Central memory CD8-positive, alpha-beta T cell (primary cell): ENCODE measurements around the gene ZNF804B.

Source experiments
- ATAC-seq: fragments of 150-1000 bp; cut with Tn5 transposase; replicated peaks from 2 replicates; pipeline ENCODE4 v1.10.0; 2022; ENCODE audit warnings: mild to moderate bottlenecking, moderate FRiP score, moderate number of reproducible peaks; ENCODE audit not compliant: poor library complexity, severe bottlenecking; ENCODE audit errors: extremely low read depth
- DNase-seq, 2 donors: peaks; one replicate each; pipeline ENCODE4 v3.0.0; 2021; ENCODE audit warnings: low spot score in 2 of 2
- H3K27ac Mint-ChIP-seq: one replicate; pipeline ENCODE4 v1.8.0; 2022; ENCODE audit warnings: low read depth, mild to moderate bottlenecking, moderate library complexity, mixed read lengths
- H3K27me3 Mint-ChIP-seq: one replicate; pipeline ENCODE4 v1.8.0; 2022; ENCODE audit warnings: mixed read lengths
- H3K36me3 Mint-ChIP-seq: one replicate; pipeline ENCODE4 v1.8.0; 2022; ENCODE audit warnings: mild to moderate bottlenecking, moderate library complexity, mixed read lengths; ENCODE audit not compliant: insufficient read depth
- H3K4me1 Mint-ChIP-seq: one replicate; pipeline ENCODE4 v1.8.0; 2022; ENCODE audit warnings: mixed read lengths
- H3K4me3 Mint-ChIP-seq: one replicate; pipeline ENCODE4 v1.8.0; 2022; ENCODE audit warnings: mild to moderate bottlenecking, moderate library complexity, mixed read lengths
- H3K9me3 Mint-ChIP-seq: one replicate; pipeline ENCODE4 v1.8.0; 2022; ENCODE audit warnings: mixed read lengths

Gene ZNF804B

DNA sequence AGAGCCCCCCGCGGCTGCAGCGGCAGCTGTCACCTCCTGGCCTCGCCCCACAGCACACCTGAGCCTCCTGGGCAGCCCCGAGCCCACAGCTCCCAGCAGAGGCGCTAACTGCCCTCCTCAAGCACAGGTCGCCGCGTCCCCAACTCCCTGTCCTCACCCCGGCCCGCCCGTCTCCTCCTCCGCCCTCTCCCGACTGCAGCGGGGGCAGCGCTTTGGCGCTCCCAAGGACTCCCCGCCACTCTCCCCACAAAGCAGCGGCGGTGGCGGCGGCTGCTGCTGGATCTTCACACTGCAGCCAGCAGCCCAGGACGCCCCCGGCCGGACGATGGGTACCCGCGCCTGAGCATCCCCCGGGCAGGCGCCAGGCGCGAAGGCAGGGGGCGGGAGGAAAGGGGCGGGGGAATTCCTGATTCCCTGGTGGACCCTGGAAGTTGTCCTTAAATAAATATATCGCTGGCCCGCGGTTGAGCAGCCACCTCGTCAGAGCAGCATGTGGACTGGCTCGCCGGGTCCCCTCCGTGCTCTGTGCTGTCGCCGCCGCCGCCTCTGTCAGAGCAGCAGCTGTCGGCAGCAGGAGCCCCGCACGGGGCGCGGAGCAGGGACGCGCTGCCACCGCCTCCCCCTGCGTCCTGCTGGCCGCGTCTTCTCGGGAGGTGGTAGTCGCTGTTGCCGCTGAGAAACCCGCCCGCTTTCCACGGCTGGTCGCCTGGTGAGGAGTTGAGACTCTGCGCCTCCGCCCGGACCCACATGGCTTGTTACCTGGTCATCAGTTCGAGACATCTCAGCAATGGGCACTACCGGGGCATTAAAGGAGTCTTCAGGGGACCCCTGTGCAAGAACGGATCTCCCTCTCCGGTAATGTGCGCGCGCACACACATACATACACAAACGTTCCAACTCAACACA, at the start of gene ZNF804B:
Gene ZNF804B (plus strand): TSS at position 471 of the 906 bp plus-strand sequence. CDS start 277 bp downstream, at position 748.
- Mint-ChIP-seq H3K4me3 (no peak within 1 kb of the TSS), H3K4me1 (no peaks in the 10 kb centered on the region), H3K27me3 (peaks cover 20% of the 10 kb centered on the region), H3K27ac (no peak within 1 kb of the TSS), H3K9me3 (no peaks in the 10 kb centered on the region), H3K36me3 (peaks cover 2% of the 10 kb centered on the region)
- no peak for ATAC-seq
- DNase-seq: no peak

DNA sequence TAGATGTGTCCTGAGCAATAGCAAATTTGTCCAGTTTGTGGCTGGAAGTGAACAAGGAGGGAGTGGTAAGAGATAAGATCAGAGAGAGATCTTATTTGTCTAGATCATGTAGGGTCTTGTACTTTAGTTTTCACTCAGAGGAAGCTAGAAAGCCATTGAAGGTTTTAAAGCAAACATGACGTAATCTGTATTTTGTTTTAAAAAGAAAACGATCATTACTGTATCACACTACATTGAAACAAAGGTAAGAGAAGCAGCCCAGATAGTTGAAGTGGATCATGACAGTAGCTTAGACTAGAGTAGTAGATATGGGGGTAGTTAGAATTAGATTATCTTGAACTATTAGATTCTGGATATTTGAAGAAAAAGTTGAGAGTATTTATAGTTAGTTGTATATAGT, 23.6 kb upstream of the ZNF804B start:
- no peak for DNase-seq
- no peaks in the 10 kb centered on the region for H3K27me3 Mint-ChIP-seq

DNA sequence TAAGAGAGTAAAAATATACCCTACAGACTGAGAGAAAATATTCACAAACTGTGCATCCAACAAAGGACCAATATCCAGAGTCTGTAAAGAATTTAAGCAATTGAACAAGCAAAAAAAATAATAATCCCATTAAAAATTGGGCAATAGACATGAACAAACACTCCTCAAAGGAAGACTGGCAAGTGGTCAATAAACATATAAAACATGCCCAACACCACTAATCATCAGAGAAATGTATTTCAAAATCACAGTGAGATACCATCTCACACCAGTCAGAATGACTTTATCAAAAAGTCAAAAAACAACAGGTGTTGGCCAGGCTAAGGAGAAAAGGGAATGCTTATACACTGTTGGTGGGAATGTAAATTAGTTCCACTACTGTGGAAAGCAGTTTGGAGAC, 21.9 kb upstream of the ZNF804B start:
- Mint-ChIP-seq H3K4me3 (no peak overlapping the region), H3K27me3 (no peaks in the 10 kb centered on the region), H3K9me3 (peaks cover 6% of the 10 kb centered on the region), H3K27ac (no peak overlapping the region), H3K4me1 (no peaks in the 10 kb centered on the region), H3K36me3 (no peaks in the 10 kb centered on the region)
- no peak for ATAC-seq
- no peak for DNase-seq

More for the DNA sequence above, 23.6 kb upstream of the ZNF804B start:
- H3K27ac Mint-ChIP-seq: no peak overlapping the region
- peaks cover 11% of the 10 kb centered on the region for H3K9me3 Mint-ChIP-seq
- no peaks in the 10 kb centered on the region for H3K4me1 Mint-ChIP-seq
- H3K4me3 Mint-ChIP-seq: no peak overlapping the region
- ATAC-seq: no peak
- no peaks in the 10 kb centered on the region for H3K36me3 Mint-ChIP-seq

DNA sequence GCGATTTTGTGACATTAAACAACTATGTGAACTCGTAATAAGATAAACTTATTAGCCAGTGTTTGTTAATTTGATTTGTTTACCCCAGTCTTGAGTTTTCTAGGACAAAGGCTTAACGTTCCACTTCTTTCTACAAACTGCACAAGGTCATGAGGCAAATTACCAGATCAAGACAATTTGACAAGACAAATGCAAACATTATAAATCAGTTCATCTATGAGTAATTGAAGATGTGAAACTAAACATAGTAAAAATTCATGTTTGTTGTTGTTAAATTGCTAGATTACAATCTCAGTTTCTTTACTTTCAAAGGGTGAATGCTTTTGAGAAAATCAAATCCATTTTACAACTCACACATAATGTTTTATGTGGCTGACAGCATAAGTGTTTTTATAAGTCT, 13.4 kb upstream of the ZNF804B start:
- no peaks in the 10 kb centered on the region for H3K27me3 Mint-ChIP-seq
- H3K4me3 Mint-ChIP-seq: no peak overlapping the region
- H3K36me3 Mint-ChIP-seq: no peaks in the 10 kb centered on the region

DNA sequence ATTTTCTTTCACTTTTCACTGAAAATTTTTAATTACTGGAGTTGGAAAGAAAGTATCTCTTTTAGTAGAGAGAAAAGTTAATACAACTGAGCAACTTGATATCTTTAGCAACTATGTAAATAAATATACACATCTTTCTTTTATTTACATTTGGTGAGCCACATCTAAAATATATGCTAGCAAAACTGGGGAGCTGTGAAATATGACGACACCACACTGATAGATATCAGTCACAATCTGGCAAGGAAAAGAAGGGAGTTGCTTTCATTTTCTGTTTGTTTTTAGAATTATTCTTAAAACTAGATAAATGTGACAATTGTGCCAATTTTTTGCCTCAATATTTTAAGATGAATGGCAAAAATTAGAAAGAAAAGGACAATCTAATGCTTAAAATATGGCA, 2.7 kb upstream of the ZNF804B start:
- Mint-ChIP-seq H3K36me3 (no peaks in the 10 kb centered on the region), H3K27me3 (peaks cover 20% of the 10 kb centered on the region), H3K27ac (no peak overlapping the region), H3K9me3 (peaks cover 5% of the 10 kb centered on the region), H3K4me1 (no peaks in the 10 kb centered on the region), H3K4me3 (no peak overlapping the region)
- ATAC-seq (no peak), DNase-seq (no peak)

More for the DNA sequence above, 13.4 kb upstream of the ZNF804B start:
- no peak for ATAC-seq
- DNase-seq: no peak
- Mint-ChIP-seq H3K27ac (no peak overlapping the region), H3K9me3 (peaks cover 4% of the 10 kb centered on the region), H3K4me1 (no peaks in the 10 kb centered on the region)

DNA sequence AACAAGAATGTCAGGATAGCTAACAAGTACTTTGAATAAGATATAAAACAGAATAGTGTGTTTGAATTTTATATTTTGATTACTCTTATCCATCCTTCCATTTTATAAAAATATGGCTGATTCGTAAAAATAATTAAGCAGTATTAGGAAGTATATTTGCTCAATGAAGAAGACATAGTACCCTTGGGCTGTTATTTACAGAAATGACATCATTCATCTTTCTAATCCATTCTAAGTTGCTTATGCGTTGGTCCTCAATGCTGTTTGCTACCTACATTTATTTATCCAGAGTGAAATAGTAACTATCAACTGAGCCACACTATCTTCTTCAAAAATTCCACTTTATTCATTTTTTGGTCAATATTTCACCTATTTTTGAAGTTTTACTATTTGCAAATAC, 2.1 kb upstream of the ZNF804B start:
- H3K4me1 Mint-ChIP-seq: no peaks in the 10 kb centered on the region
- DNase-seq: no peak
- no peak overlapping the region for H3K27ac Mint-ChIP-seq
- H3K27me3 Mint-ChIP-seq: peaks cover 20% of the 10 kb centered on the region
- no peak for ATAC-seq
- peaks cover 3% of the 10 kb centered on the region for H3K9me3 Mint-ChIP-seq
- no peak overlapping the region for H3K4me3 Mint-ChIP-seq
- peaks cover 1% of the 10 kb centered on the region for H3K36me3 Mint-ChIP-seq

DNA sequence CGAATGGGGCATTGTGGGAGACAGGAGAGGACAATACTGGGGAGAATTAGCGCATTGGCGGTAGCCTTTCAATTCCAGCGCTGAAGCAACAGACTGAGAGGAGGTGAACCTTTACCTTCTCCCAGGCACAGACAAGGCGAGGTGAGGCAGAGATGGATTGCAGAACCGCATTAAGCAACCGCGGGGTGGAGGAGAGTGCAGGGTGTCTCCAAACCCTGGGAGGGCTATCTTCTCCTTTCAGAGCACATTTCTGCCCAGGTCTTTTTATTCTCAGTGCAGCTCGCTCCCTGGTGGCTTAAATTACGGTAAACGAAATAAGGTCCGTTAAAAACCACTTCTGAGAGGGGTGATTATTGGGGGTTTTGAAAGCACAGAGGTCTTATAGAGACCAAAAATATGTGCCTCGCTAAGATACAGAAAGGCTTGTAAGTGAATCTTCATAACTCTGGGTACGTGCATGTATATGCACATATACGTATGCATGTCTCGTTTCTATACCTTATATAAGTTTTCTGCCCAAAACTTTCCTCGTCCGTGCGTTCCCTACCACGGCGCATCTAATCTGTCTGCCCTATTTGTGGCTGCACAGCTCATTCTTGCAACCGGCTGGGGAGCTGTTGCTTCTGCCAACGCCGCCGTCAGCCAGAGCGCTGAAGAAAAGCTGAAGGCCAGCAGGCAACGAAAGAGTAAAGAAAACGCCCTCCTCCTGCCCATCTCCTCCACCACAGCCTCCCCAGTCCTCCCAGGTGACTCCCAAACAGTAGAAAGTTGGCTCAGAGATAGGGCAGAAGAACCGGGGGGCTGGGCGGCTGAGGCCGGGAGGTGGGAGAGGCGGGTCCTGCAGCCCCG, 895 bp upstream of the ZNF804B start:
- ATAC-seq (no peak), DNase-seq (no peak)
- Mint-ChIP-seq H3K27ac (no peak overlapping the region), H3K4me1 (no peaks in the 10 kb centered on the region), H3K4me3 (no peak overlapping the region), H3K9me3 (no peaks in the 10 kb centered on the region), H3K27me3 (peaks cover 20% of the 10 kb centered on the region), H3K36me3 (peaks cover 2% of the 10 kb centered on the region)

DNA sequence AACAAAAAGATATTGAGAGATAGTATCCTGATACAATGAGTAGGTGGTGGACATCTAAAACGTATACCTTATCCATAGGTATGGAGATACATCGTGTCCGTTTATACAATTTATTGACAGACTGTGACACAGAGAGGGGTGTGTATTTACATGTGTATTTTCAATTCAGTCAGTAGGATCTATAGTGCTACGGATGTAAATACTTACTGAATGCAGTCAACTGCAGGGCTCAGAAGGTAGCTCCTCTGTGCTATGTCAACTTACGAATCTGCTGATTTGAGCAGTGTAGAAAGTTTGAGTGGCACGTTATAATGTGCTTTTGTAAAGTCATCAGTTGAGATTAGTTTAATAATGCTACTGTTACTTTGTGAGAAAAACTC, 626 bp downstream of the ZNF804B start:
- DNase-seq (no peak), ATAC-seq (no peak)
- Mint-ChIP-seq H3K36me3 (peaks cover 2% of the 10 kb centered on the region), H3K4me3 (no peak overlapping the region), H3K27ac (no peak overlapping the region), H3K27me3 (peaks cover 20% of the 10 kb centered on the region), H3K4me1 (no peaks in the 10 kb centered on the region), H3K9me3 (no peaks in the 10 kb centered on the region)

DNA sequence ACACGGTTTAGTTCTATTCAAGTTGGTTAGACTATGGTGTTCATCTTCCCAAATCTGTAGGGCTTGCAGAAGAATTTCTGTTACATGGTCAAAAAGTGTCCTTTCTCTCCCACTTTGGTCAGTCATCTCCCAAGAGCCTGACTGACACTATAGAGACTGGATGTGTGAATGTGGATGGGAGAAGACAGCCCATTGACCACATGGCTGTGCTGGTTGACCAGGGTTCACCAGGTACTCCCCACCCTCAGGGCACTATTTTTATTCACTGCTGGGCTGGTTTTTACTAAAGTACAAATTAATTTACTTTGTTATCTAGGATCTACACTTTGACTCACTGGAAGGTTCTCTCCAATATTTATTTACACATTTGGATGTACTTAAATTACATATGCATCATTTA, 2.3 kb downstream of the ZNF804B start:
- no peak overlapping the region for H3K4me3 Mint-ChIP-seq
- DNase-seq: no peak
- peaks cover 20% of the 10 kb centered on the region for H3K27me3 Mint-ChIP-seq
- H3K9me3 Mint-ChIP-seq: no peaks in the 10 kb centered on the region
- H3K4me1 Mint-ChIP-seq: no peaks in the 10 kb centered on the region
- H3K36me3 Mint-ChIP-seq: peaks cover 2% of the 10 kb centered on the region
- ATAC-seq: no peak
- H3K27ac Mint-ChIP-seq: no peak overlapping the region

DNA sequence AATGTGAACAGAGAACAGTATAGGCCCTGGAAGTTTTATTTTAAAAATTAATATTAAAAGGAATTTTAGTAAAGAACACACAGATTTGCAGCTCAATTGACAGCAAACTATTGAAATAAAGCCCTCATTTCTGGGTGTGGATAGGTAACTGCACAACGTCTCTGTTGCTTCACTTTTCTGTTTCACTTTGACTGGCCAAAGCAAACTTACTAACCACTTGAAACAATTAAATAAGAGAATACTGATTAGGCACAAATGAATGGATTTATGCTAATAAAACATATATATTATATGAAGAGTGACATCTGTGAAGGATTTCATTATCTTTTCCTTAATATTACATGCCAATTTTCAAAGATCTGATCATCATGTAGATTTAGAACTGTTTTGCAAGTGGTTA, 11.9 kb downstream of the ZNF804B start:
- DNase-seq: no peak
- Mint-ChIP-seq H3K4me1 (no peaks in the 10 kb centered on the region), H3K36me3 (no peaks in the 10 kb centered on the region), H3K27ac (no peak overlapping the region), H3K4me3 (no peak overlapping the region), H3K9me3 (peaks cover 6% of the 10 kb centered on the region), H3K27me3 (no peaks in the 10 kb centered on the region)
- no peak for ATAC-seq

DNA sequence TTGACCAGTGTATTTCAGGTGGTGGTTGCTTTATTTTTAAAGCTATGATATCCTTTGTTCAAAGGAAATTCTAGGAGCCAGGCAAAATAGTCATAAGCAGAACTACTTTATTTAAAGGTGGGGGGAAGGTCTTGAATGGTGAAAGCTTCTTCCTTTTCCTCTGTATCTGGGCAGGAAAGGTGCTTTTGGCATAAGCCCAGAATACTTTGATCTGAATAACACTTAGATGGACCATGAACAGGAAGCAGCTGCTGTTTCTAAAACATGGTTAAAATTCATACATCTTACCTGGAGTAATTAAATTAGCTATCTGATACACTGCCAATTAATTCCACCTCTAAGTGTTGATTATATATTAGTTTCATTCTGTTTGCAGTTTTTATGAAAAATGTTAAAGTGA, 13.3 kb downstream of the ZNF804B start:
- H3K36me3 Mint-ChIP-seq: no peaks in the 10 kb centered on the region
- ATAC-seq (no peak), DNase-seq (no peak)
- H3K27me3 Mint-ChIP-seq: no peaks in the 10 kb centered on the region
- H3K27ac Mint-ChIP-seq: no peak overlapping the region
- no peaks in the 10 kb centered on the region for H3K9me3 Mint-ChIP-seq
- no peaks in the 10 kb centered on the region for H3K4me1 Mint-ChIP-seq
- H3K4me3 Mint-ChIP-seq: no peak overlapping the region

DNA sequence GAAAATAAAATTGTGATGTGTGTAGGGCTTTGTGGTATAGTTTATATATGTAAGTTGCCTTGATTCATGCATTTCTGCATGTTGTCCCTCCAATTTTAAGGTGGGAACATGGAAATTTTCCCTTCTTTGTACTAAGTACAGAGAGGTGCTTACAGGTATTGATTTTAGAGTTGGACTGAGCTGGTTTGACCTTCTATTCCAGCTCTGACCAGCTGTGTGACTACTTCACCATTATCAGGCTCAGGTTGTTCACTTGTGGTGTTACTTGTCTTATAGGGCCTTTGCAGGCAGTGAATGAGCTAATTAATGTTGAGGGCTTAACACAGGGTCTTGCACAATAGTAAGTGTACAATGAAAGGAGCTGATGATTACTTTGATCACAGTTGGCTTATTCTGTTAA, 16.3 kb downstream of the ZNF804B start:
- H3K27me3 Mint-ChIP-seq: no peaks in the 10 kb centered on the region
- DNase-seq: no peak
- H3K4me1 Mint-ChIP-seq: no peaks in the 10 kb centered on the region
- no peak overlapping the region for H3K4me3 Mint-ChIP-seq
- no peaks in the 10 kb centered on the region for H3K9me3 Mint-ChIP-seq
- H3K27ac Mint-ChIP-seq: no peak overlapping the region
- ATAC-seq: no peak
- H3K36me3 Mint-ChIP-seq: no peaks in the 10 kb centered on the region

DNA sequence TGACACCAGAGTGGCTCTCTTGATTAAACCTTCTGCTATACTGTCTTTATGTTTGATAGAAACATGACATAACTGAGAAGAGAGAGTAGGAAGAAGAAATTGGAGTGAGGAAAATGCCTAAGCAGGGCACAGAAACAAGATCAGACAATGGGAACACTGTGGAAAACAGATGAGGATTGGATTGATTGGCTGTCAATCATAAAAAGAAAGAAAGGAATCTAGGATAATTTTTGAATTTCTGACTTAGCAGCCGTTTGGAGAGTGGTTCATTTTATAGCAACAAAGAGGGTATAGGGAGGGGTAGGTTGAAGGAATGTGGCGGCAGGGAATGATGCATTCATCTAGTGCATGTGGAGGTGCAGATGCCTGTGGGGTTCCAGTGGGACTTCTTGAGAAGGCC, 28.3 kb downstream of the ZNF804B start:
- Mint-ChIP-seq H3K36me3 (no peaks in the 10 kb centered on the region), H3K9me3 (no peaks in the 10 kb centered on the region), H3K27ac (no peak overlapping the region), H3K4me1 (no peaks in the 10 kb centered on the region), H3K4me3 (no peak overlapping the region), H3K27me3 (no peaks in the 10 kb centered on the region)
- no peak for DNase-seq
- ATAC-seq: no peak
